GM19043 (cell line): Measurements from ENCODE around the gene NPR1.
"Not testable (repeated sequence)": the region's sequence is repeated elsewhere in the genome, so short reads cannot be mapped to it uniquely, and the experiment has no call there.

ENCODE experiments used
- ATAC-seq: cut with Tn5 transposase; IDR thresholded peaks from one replicate; pipeline ENCODE4 v1.9.1; 2021; ENCODE audit warnings: low read depth; ENCODE audit not compliant: unreplicated experiment

NPR1 gene

DNA sequence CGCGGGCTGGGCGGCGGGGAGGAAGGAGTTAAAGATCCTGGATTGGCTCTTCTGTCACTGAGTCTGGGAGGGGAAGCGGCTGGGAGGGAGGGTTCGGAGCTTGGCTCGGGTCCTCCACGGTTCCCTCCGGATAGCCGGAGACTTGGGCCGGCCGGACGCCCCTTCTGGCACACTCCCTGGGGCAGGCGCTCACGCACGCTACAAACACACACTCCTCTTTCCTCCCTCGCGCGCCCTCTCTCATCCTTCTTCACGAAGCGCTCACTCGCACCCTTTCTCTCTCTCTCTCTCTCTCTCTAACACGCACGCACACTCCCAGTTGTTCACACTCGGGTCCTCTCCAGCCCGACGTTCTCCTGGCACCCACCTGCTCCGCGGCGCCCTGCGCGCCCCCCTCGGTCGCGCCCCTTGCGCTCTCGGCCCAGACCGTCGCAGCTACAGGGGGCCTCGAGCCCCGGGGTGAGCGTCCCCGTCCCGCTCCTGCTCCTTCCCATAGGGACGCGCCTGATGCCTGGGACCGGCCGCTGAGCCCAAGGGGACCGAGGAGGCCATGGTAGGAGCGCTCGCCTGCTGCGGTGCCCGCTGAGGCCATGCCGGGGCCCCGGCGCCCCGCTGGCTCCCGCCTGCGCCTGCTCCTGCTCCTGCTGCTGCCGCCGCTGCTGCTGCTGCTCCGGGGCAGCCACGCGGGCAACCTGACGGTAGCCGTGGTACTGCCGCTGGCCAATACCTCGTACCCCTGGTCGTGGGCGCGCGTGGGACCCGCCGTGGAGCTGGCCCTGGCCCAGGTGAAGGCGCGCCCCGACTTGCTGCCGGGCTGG, at the start of gene NPR1:
NPR1 (plus strand) TSS at position 170 of the 818 bp plus-strand sequence; CDS start at position 591, 421 bp downstream.
- no peak for ATAC-seq

DNA sequence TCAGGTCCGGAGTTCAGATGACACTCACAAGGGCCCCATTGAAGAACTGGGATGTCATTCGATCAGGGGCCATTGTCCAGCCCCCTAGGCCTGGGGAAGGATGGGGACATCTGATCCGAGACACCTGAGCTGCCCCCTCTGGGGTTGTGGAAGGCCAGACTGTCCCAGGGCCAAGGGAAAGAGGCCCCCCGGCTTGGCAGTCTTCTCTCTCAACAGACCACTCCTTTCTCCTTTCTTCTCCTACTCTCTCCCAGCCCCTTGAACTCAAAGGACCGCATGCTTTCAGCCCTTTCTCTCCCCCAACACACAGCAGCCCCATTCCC, 49.2 kb upstream of the NPR1 start:
- ATAC-seq = no peak

DNA sequence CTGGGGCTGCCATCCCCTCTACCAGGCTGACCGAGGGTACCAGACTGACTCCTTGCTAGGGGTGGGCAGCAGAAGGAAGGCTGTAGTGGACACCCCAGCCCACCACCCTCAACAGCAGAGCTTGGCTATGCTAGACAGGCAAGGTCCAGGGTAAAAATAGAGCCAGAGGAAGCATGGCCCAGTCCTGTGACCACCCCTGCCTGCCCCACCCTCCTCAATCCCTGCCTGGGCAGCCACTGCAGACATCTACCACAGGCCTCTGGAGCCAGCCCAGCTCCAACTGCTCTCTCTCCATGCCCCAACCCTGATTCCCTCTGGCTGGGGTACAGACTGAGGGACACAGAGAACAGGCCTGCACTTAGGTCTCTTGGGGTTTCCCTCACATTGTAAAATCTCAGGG, 48.5 kb upstream of the NPR1 start:
- no peak for ATAC-seq

- no peak for ATAC-seq
Measured at GRCh38 chr1:153630384-153630783, 48.1 kb upstream of the NPR1 start.

DNA sequence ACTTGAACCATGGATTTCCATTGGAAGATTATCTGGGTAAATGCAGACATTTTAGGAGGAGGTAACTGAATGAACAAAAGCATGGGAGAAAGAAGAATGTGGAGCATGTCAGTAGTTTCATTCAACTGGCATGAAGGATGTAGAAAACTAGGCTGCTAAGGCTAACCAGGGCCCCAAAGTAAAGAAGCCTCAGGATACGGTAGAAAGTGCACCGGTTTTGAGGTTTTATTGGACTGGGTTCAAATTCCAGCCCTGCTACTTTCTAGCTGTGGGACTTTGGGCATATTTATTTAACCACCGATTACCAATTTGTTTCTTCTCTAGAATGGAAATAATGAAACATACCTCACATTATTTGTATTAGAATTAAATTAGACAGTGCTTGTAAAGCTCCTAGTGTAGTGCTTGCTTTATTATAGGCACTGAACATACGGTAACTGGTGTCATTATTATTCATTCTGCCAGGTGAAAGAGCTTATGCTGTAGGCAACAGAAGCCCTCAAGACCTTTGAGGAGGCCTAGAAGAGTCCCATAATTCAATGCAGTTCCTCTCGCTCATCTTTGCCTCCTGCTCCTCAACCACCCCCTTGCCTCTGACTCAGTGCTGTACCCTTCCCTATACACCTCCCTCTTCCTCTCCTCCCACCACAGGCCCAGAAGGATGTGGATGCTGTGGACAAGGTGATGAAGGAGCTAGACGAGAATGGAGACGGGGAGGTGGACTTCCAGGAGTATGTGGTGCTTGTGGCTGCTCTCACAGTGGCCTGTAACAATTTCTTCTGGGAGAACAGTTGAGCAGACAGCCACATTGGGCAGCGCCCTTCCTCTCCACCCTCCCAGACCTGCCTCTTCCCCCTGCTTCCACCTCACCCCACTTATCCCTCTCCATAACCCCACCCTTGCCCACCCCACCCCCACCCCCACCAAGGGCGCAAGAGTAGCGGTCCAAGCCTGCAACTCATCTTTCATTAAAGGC, 47.2 kb upstream of the NPR1 start:
- ATAC-seq = no peak

- no peak for ATAC-seq
Measured at GRCh38 chr1:153633161-153633753, 45.2 kb upstream of the NPR1 start.

- ATAC-seq = peak; percentile 86
Measured at GRCh38 chr1:153633754-153634665, 44.5 kb upstream of the NPR1 start, which contains the start of gene CHTOP. TSS of gene CHTOP (plus strand) at chr1:153634066. CDS start at chr1:153636589, 2,523 bp downstream.

DNA sequence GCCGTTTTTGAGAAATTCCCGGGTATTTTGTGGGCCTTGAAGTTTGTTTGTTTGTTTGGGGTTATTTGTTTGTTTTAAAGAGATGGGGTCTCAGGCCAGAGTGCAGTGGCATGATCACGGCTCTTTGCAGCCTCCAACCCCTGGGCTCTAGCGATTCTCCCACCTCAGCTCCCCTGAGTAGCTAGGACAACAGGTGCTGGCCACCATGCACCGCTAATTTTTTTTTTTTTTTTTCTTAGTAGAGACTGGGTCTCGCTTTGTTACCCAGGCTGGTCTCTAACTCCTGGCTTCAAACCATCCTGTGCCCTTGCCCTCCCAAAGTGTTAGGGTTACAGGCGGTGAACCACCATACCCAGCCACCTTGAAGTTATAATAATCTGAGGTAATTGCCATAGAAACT, 42.6 kb upstream of the NPR1 start:
- ATAC-seq = no peak

- ATAC-seq = no peak
Measured at GRCh38 chr1:153636312-153636711, 42.2 kb upstream of the NPR1 start.

- ATAC-seq = no peak
Measured at GRCh38 chr1:153638261-153638660, 40.2 kb upstream of the NPR1 start.

DNA sequence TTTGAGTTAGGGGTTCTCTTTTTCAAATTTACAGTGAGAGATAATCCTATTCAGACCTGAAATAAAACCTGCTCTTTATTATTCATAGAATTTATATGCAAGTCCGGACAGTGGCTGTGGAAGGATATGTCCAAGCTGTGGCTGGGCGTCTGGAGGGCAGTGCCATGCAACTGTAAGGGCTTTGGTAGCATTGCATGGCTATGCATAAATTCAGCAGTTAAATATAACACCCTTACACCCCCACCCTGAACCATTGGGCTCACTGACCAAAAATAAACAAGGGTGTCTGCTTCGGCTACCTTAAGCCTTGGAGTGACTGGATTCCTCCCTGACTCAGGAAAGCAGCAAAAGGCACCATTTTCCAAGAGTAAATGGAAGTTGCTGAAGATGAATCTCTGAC, 39.2 kb upstream of the NPR1 start:
- no peak for ATAC-seq

- not testable (repeated sequence) for ATAC-seq
Measured at GRCh38 chr1:153640213-153640612, 38.3 kb upstream of the NPR1 start.

GRCh38 chr1:153640861-153641260, 37.6 kb upstream of the NPR1 start:
- ATAC-seq = no peak

DNA sequence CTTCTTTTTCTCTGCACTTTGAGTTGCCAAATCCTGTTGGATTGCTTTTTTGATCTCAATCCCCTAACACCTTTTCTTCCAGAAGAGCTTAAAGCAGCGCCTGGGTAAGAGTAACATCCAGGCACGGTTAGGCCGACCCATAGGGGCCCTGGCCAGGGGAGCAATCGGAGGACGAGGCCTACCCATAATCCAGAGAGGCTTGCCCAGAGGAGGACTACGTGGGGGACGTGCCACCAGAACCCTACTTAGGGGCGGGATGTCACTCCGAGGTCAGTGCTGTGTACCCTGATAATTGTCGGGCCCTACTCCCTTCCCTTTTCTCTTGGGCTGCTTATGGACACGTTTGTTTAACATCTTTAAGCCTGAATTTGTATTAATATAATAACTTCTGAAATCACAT, 36.3 kb upstream of the NPR1 start:
- no peak for ATAC-seq

DNA sequence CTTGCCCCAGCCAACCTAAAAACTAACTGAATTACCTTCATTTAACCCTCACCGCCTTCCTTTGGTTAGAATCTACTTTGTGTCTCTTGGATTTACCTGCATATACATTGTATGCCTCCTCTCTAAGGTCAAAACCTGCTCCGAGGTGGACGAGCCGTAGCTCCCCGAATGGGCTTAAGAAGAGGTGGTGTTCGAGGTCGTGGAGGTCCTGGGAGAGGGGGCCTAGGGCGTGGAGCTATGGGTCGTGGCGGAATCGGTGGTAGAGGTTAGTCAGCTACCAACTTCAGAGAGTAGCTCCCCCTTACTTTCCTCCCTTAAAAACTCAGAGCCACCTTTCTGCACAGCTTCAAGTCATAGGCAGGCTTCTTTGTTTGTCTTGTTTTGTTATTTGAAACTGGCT, 35.4 kb upstream of the NPR1 start:
- ATAC-seq = no peak

GRCh38 chr1:153643816-153644215, 34.7 kb upstream of the NPR1 start:
- no peak for ATAC-seq

- ATAC-seq = no peak
Measured at GRCh38 chr1:153646672-153647345, 31.7 kb upstream of the NPR1 start.

DNA sequence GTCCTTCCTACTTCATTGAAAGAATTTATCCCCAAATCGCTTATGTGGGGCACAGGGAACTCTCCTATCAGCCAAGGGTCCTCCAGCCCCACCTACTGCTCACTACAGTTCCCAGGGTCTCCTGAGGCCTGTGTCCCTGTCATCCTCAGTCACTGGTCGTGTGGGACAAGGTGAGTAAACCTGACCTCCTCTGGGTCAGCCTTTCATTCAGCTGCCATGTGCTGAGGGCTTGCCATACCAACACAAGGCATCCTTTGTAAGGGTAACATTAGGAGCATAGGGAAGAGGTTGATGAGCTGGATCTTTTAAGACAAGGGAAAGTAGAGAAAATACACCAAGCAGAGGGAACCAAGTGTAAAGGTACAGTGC, 31.2 kb upstream of the NPR1 start:
- no peak for ATAC-seq

DNA sequence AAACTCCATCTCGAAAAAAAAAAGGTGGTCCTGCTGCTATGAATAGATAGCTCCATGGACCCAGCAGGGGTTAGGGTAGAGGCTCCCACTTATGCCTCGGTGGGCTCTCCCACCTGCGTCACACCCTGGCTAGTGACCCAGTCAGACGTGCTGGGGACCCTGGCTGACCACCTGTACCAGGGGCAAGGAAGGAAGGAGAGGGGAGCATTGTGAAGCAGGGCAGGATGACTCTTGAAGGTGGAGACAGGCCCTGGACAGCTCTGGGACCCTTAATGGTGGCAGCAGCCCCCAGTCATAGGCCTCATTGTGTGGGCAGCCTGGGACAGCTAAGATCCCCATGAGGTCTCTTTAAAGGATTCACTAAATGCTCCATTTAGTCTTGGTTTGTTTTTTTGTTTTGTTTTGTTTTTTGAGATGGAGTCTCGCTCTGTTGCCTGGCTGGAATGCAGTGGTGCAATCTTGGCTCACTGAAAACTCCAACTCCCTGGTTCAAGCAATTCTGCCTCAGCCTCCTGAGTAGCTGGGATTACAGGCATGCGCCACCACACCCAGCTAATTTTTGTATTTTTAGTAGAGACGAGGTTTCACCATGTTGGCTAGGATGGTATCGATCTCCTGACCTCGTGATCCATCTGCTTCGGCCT, 30.4 kb upstream of the NPR1 start:
- ATAC-seq = no peak
